ENCODE results near the gene SSR2.

GRCh38 chr1:155976062-155976912 is 44.5 kb downstream of the SSR2 start:
- TF ChIP-seq CTCF (IDR thresholded peaks at IDR 0.05): no peak
- peak in 2 of 4 donors; percentile 22 to 27 for TF ChIP-seq POLR2A (IDR thresholded peaks at IDR 0.05)
